ENCODE measurements around the gene THEMIS. TPM values are rescaled to one million over a fixed set of nuclear protein-coding genes. Genes with fewer than 3 reads are reported as not detected.

Gene THEMIS
- total RNA-seq, 2 donors from 2014 or later, result not detected

DNA sequence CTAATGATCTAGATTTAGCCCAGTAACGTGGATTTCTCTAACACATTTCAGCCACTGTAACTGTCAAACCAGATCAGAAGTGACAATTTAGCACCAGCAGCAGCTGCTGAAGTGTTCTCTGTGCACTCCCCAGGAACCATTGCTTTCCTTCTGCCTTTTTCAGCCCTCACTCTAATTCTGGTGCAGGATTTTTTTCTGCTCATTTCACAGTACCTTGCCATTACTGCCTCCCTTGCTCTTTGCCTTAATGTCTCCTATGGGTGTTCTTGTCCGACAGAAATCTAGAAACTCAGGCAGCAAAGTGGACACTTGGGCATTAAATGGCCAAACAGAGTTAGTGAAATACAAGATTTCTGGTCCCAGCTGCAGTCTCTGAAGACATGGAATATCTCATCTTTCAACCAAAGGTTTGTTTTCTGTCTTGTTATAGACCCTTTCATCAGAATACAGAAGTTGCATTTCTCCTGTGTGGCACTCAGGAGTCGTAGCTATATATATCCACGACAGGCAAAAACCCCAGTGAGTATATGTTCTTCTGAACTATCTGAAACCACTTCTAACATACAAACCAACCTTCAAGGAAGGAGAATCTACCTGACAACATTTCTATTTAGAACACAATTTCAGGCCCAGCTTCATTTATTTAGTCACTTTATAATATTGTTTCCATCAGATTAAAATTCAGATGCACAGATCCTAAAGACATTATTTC, 92.9 kb downstream of the THEMIS start:
- Histone ChIP-seq H3K4me1 (ENCODE audit: control insufficient read depth, insufficient read depth, low read length) (no peaks in the 10 kb centered on the region), H3K27me3 (ENCODE audit: control insufficient read depth, insufficient read depth, low read length, poor library complexity, severe bottlenecking) (no peaks in the 10 kb centered on the region), H3K36me3 (ENCODE audit: control insufficient read depth, insufficient read depth, low read length) (no peaks in the 10 kb centered on the region), H3K4me3 (ENCODE audit: low read length) (no peak overlapping the region), H3K9me3 (ENCODE audit: control insufficient read depth, low read length) (no peaks in the 10 kb centered on the region), H3K9ac (ENCODE audit: extremely low read depth, low read length, poor library complexity, severe bottlenecking) (no peak overlapping the region), H3K27ac (ENCODE audit: low read depth, low read length) (no peak overlapping the region)
- 90 to 93% methylated on average over 3 to 4 of the region's 4 CpGs for WGBS, 2 experiments (ENCODE audit: insufficient coverage in 1 of 2, insufficient read length in 1 of 2)
- Mint-ChIP-seq H3K27me3 (ENCODE audit: insufficient read depth) (no peaks in the 10 kb centered on the region), H3K4me1 (no peaks in the 10 kb centered on the region), H3K9me3 (no peaks in the 10 kb centered on the region), H3K27ac (no peak overlapping the region), H3K4me3 (no peak overlapping the region), H3K36me3 (ENCODE audit: low read depth) (no peaks in the 10 kb centered on the region)
- DNase-seq, result no peak
- TF ChIP-seq CTCF (conservative IDR thresholded peaks at IDR 0.05), result no peak

GRCh38 chr6:127796713-127797112, 104.1 kb downstream of the THEMIS start:
- WGBS, 2 experiments (ENCODE audit: insufficient coverage in 1 of 2, insufficient read length in 1 of 2), result 100% methylated on average over 1 of the region's 1 CpG
- Mint-ChIP-seq H3K27ac (no peak overlapping the region), H3K4me1 (no peaks in the 10 kb centered on the region), H3K9me3 (no peaks in the 10 kb centered on the region), H3K36me3 (ENCODE audit: low read depth) (no peaks in the 10 kb centered on the region), H3K27me3 (ENCODE audit: insufficient read depth) (no peaks in the 10 kb centered on the region), H3K4me3 (no peak overlapping the region)
- H3K27me3 ChIP-seq (ENCODE audit: control insufficient read depth, insufficient read depth, low read length, poor library complexity, severe bottlenecking), result no peaks in the 10 kb centered on the region
- H3K4me3 ChIP-seq (ENCODE audit: low read length), result no peak overlapping the region
- no peak for TF ChIP-seq CTCF (conservative IDR thresholded peaks at IDR 0.05)
- DNase-seq, result no peak
- no peak overlapping the region for H3K27ac ChIP-seq (ENCODE audit: low read depth, low read length)
- no peaks in the 10 kb centered on the region for H3K9me3 ChIP-seq (ENCODE audit: control insufficient read depth, low read length)
- no peak overlapping the region for H3K9ac ChIP-seq (ENCODE audit: extremely low read depth, low read length, poor library complexity, severe bottlenecking)
- no peaks in the 10 kb centered on the region for H3K4me1 ChIP-seq (ENCODE audit: control insufficient read depth, insufficient read depth, low read length)
- no peaks in the 10 kb centered on the region for H3K36me3 ChIP-seq (ENCODE audit: control insufficient read depth, insufficient read depth, low read length)

- Histone ChIP-seq H3K4me1 (ENCODE audit: control insufficient read depth, insufficient read depth, low read length) (no peaks in the 10 kb centered on the region), H3K27me3 (ENCODE audit: control insufficient read depth, insufficient read depth, low read length, poor library complexity, severe bottlenecking) (no peaks in the 10 kb centered on the region), H3K9me3 (ENCODE audit: control insufficient read depth, low read length) (no peaks in the 10 kb centered on the region), H3K36me3 (ENCODE audit: control insufficient read depth, insufficient read depth, low read length) (no peaks in the 10 kb centered on the region), H3K9ac (ENCODE audit: extremely low read depth, low read length, poor library complexity, severe bottlenecking) (no peak overlapping the region), H3K4me3 (ENCODE audit: low read length) (no peak overlapping the region), H3K27ac (ENCODE audit: low read depth, low read length) (no peak overlapping the region)
- no peak for DNase-seq
- Mint-ChIP-seq H3K36me3 (ENCODE audit: low read depth) (no peaks in the 10 kb centered on the region), H3K4me3 (no peak overlapping the region), H3K4me1 (no peaks in the 10 kb centered on the region), H3K27ac (no peak overlapping the region), H3K27me3 (ENCODE audit: insufficient read depth) (no peaks in the 10 kb centered on the region), H3K9me3 (no peaks in the 10 kb centered on the region)
- no peak for TF ChIP-seq CTCF (conservative IDR thresholded peaks at IDR 0.05)
- WGBS, 2 experiments (ENCODE audit: insufficient coverage in 1 of 2, insufficient read length in 1 of 2), result 80 to 100% methylated on average over 1 of the region's 1 CpG
Measured at GRCh38 chr6:127794405-127794804, 106.5 kb downstream of the THEMIS start.
